GM10248 (cell line): Measurements from ENCODE around the gene PHLPP1.

Source experiments
- CTCF ChIA-PET: fragments of 300-600 bp; sonication (Branson Sonifier 250); formaldehyde crosslinking; extraction: SDS; loops from one replicate; lab custom pipeline; 2021; ENCODE audit warnings: antibody characterized with exemption; lab: Yijun Ruan, JAX
- POLR2A ChIA-PET: fragments of 350-650 bp; sonication (Branson Sonifier 250); formaldehyde crosslinking; extraction: SDS; loops from one replicate; lab custom pipeline; 2020; ENCODE audit warnings: antibody characterized with exemption; lab: Yijun Ruan, JAX
- DNase-seq: peaks from one replicate; pipeline ENCODE4 v3.0.0; 2012; ENCODE audit errors: extremely low spot score
- TF ChIP-seq, protein P1 (sequence below): IDR thresholded peaks from 2 replicates; pipeline ENCODE4 v1.5.1; 2012; ENCODE audit warnings: mild to moderate bottlenecking, low read depth; ENCODE audit errors: extremely low read depth, missing control alignments, control extremely low read depth

Gene PHLPP1

DNA sequence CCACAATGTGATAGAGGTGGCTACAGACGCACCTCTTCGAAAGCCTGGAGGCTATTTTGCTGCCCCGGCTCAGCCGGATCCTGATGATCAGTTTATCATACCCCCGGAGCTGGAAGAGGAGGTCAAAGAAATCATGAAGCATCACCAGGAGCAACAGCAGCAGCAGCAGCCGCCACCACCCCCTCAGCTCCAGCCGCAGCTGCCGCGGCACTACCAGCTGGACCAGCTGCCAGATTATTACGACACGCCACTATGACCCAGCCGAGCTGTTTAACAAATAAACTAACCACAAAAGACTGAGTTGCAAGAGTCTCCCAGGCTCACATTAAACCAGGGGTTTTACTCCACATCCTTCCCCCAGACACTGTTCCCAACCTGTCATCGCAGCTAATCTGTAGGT, 263.8 kb downstream of the PHLPP1 start:
- DNase-seq, result no peak
- ChIA-PET POLR2A (no interaction called here), CTCF (interaction anchor here (3.8 to 5.0 kb wide), 2 partner anchors 263 to 394 kb away, joined by 29 to 68 read pairs; partner anchors contain the start of gene PHLPP1)
- TF ChIP-seq, protein P1, sequence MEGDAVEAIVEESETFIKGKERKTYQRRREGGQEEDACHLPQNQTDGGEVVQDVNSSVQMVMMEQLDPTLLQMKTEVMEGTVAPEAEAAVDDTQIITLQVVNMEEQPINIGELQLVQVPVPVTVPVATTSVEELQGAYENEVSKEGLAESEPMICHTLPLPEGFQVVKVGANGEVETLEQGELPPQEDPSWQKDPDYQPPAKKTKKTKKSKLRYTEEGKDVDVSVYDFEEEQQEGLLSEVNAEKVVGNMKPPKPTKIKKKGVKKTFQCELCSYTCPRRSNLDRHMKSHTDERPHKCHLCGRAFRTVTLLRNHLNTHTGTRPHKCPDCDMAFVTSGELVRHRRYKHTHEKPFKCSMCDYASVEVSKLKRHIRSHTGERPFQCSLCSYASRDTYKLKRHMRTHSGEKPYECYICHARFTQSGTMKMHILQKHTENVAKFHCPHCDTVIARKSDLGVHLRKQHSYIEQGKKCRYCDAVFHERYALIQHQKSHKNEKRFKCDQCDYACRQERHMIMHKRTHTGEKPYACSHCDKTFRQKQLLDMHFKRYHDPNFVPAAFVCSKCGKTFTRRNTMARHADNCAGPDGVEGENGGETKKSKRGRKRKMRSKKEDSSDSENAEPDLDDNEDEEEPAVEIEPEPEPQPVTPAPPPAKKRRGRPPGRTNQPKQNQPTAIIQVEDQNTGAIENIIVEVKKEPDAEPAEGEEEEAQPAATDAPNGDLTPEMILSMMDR, result no peak

DNA sequence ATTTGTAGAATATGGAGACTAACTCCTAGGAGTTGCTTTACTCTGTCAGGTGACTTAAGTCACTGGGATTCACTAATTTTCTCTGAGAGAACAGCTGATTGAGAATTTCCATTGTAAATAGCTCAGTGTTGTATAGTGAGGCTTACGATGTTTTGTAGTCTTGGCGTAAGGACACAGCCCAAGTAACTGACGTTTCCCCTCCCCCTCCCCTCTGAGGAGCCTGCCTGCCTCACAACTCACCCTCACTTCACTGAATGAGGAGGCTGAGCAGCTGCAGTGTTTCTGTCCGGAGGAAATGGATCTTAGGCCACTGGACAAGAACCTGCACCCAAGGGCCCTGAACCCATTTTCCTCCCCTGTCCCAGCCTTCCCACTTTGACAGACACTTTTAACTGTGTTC, 264.6 kb downstream of the PHLPP1 start:
- TF ChIP-seq, protein P1, result no peak
- ChIA-PET CTCF (interaction anchor here (1.1 to 5.0 kb wide), 8 partner anchors 7 to 394 kb away, joined by 3 to 68 read pairs (median 18); partner anchors contain the start of gene PHLPP1), POLR2A (no interaction called here)
- DNase-seq, result no peak

DNA sequence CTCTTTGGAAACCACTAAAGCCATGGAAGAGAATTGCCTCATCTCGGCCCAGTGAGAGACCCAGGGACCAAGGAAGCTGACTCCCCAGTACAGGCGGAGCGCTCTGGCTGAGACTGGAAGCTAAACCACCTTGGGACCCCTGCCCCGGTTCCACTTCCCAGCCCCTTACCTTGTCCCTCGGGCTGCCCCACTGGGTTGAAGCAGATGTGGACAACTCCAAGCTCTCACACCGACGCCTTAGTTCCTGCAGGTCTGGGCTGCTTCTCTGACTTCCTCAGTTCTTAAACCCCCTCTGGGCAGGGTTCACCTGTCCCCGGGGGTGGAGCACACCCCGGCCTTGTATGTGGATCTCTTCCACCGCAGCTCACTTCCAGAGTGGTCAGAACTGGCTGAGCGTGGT, 266.2 kb downstream of the PHLPP1 start:
- DNase-seq, result no peak
- ChIA-PET CTCF (interaction anchor here (0.9 to 5.0 kb wide), 24 partner anchors 9 to 565 kb away, joined by 3 to 68 read pairs (median 5); partner anchors contain the start of gene PHLPP1), POLR2A (no interaction called here)
- TF ChIP-seq, protein P1, result no peak

- CTCF ChIA-PET, result interaction anchor here (0.6 to 5.0 kb wide), 39 partner anchors 10 to 796 kb away, joined by 3 to 68 read pairs (median 3); partner anchors contain the start of genes PHLPP1, PIGN and RELCH
- DNase-seq, result peak; percentile 80
- POLR2A ChIA-PET, result no interaction called here
- TF ChIP-seq, protein P1, result peak; percentile 77
Observed at GRCh38 chr18:62982600-62983251, 267.4 kb downstream of the PHLPP1 start.

- ChIA-PET CTCF (interaction anchor here (0.7 to 1.2 kb wide), 3 partner anchors 11 to 559 kb away, joined by 3 read pairs; partner anchors contain the start of gene PHLPP1), POLR2A (no interaction called here)
- no peak for DNase-seq
- TF ChIP-seq, protein P1, result no peak
Observed at GRCh38 chr18:62984656-62985315, 269.4 kb downstream of the PHLPP1 start.

- DNase-seq, result no peak
- ChIA-PET CTCF (interaction anchor here (0.9 to 1.5 kb wide), 2 partner anchors 279 to 348 kb away, joined by 3 to 5 read pairs; no protein-coding TSS in a partner anchor), POLR2A (interaction anchor here (0.5 kb wide), 1 partner anchor 365 kb away, joined by 5 read pairs; no protein-coding TSS in a partner anchor)
- TF ChIP-seq, protein P1, result no peak
Observed at GRCh38 chr18:62986490-62986889, 271.1 kb downstream of the PHLPP1 start.
